Measurements from ENCODE around the gene SMYD3. TPM values are rescaled to one million over a fixed set of nuclear protein-coding genes. Genes with fewer than 3 reads are reported as not detected.

Gene SMYD3
- total and polyA plus RNA-seq, 5 donors from 2014 or later = 17.7 to 36.6 (median 28.9) TPM

DNA sequence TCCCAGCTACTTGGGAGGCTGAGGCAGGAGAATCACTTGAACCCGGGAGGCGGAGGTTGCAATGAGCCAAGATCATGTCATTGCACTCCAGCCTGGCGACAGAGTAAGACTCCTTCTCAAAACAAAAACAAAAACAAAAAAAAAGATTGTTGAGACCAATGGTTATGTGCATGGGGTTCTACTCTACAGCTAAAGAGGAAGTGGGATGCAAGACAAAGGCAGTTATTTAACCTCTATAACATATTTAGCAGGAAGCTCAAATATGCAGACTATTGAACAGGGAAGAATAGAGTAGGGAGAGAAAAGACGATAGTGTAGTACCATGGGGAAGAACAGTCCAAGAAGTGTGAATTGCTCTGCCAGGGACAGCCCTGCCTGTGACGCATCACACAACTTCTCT, 227.7 kb downstream of the SMYD3 start:
- Mint-ChIP-seq H3K27ac (no peak overlapping the region), H3K4me1 (peaks cover 0 to 7% (median 6%) of the 10 kb centered on the region in 4 donors), H3K27me3 (no peaks in the 10 kb centered on the region), H3K36me3 (peaks cover 15% of the 10 kb centered on the region), H3K4me3 (no peak overlapping the region), H3K9me3 (no peaks in the 10 kb centered on the region)
- Histone ChIP-seq H3K27me3 (ENCODE audit: control insufficient read depth, insufficient read depth, low read length) (no peaks in the 10 kb centered on the region), H3K9me3 (ENCODE audit: control insufficient read depth in 2 of 2, low read length in 2 of 2) (no peaks in the 10 kb centered on the region), H3K4me1 (ENCODE audit: control insufficient read depth, insufficient read depth, low read length, poor library complexity, severe bottlenecking) (no peaks in the 10 kb centered on the region), H3K27ac (ENCODE audit: insufficient read depth, low read length, poor library complexity, severe bottlenecking) (no peak overlapping the region), H3K4me3 (ENCODE audit: low read depth, low read length) (no peak overlapping the region), H3K36me3 (ENCODE audit: control insufficient read depth, insufficient read depth, low read length) (no peaks in the 10 kb centered on the region)
- ATAC-seq (ENCODE audit: low read depth in 2 of 2) (no peak), DNase-seq (no peak)

DNA sequence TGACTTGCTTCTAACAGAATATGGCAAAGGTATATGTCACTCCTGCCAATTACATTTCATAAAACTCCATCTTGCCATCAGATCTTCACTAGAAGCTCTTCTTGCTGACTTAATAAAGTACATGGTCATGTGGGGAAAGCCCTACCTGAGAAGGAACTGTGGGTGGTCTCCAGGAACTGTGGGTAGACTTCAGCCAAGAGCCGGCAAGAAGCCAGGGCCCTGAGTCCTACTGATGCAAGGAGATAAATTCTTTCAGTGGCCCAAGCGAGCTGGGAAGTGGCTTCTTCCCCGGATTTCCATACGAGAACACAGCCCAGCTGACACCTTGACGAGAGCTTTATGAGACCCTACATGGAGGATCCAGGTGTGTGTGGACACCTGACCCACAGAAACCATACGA, 228.7 kb downstream of the SMYD3 start:
- H3K4me1 Mint-ChIP-seq = peaks cover 0 to 3% (median under 1%) of the 10 kb centered on the region in 4 donors
- no peak for ATAC-seq (ENCODE audit: low read depth in 2 of 2)
- Histone ChIP-seq H3K4me1 (ENCODE audit: control insufficient read depth, insufficient read depth, low read length, poor library complexity, severe bottlenecking) (no peaks in the 10 kb centered on the region), H3K4me3 (ENCODE audit: low read depth, low read length) (no peak overlapping the region), H3K27me3 (ENCODE audit: control insufficient read depth, insufficient read depth, low read length) (no peaks in the 10 kb centered on the region), H3K36me3 (ENCODE audit: control insufficient read depth, insufficient read depth, low read length) (no peaks in the 10 kb centered on the region), H3K27ac (ENCODE audit: insufficient read depth, low read length, poor library complexity, severe bottlenecking) (no peak overlapping the region), H3K9me3 (ENCODE audit: control insufficient read depth in 2 of 2, low read length in 2 of 2) (no peaks in the 10 kb centered on the region)
- H3K36me3 Mint-ChIP-seq = peaks cover 19% of the 10 kb centered on the region
- no peaks in the 10 kb centered on the region for H3K27me3 Mint-ChIP-seq
- DNase-seq = no peak
- H3K27ac Mint-ChIP-seq = no peak overlapping the region
- no peak overlapping the region for H3K4me3 Mint-ChIP-seq
- H3K9me3 Mint-ChIP-seq = peaks cover 0 to 3% (median 0%) of the 10 kb centered on the region in 7 donors

DNA sequence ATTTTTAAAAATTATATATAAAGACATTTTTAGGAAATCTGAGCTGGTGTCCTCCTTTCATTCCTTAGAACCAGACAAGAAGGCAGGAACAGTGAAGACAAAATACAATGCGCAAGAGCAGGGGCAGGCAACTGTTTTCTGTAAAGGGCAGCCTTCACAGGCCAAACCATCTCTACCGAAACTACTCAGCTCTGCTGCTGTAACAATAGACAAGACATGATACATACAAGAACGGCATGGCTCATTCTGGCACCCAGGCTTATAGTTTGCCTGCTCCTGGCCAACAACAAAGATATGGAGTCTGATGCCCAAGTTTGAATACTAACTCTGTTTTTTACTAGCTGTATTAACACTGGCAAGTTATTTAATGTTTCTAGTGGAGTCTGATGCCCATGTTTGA, 232.0 kb downstream of the SMYD3 start:
- no peak for ATAC-seq (ENCODE audit: low read depth in 2 of 2)
- no peak overlapping the region for H3K4me3 Mint-ChIP-seq
- no peak overlapping the region for H3K27ac ChIP-seq (ENCODE audit: insufficient read depth, low read length, poor library complexity, severe bottlenecking)
- H3K9me3 ChIP-seq (ENCODE audit: control insufficient read depth in 2 of 2, low read length in 2 of 2) = no peaks in the 10 kb centered on the region
- H3K27me3 ChIP-seq (ENCODE audit: control insufficient read depth, insufficient read depth, low read length) = no peaks in the 10 kb centered on the region
- no peaks in the 10 kb centered on the region for H3K4me1 Mint-ChIP-seq
- H3K27me3 Mint-ChIP-seq = no peaks in the 10 kb centered on the region
- peaks cover 14% of the 10 kb centered on the region for H3K36me3 Mint-ChIP-seq
- H3K36me3 ChIP-seq (ENCODE audit: control insufficient read depth, insufficient read depth, low read length) = no peaks in the 10 kb centered on the region
- H3K27ac Mint-ChIP-seq = no peak overlapping the region
- H3K9me3 Mint-ChIP-seq = peaks cover 0 to 3% (median 0%) of the 10 kb centered on the region in 7 donors
- no peak for DNase-seq
- H3K4me3 ChIP-seq (ENCODE audit: low read depth, low read length) = no peak overlapping the region
- H3K4me1 ChIP-seq (ENCODE audit: control insufficient read depth, insufficient read depth, low read length, poor library complexity, severe bottlenecking) = no peaks in the 10 kb centered on the region

DNA sequence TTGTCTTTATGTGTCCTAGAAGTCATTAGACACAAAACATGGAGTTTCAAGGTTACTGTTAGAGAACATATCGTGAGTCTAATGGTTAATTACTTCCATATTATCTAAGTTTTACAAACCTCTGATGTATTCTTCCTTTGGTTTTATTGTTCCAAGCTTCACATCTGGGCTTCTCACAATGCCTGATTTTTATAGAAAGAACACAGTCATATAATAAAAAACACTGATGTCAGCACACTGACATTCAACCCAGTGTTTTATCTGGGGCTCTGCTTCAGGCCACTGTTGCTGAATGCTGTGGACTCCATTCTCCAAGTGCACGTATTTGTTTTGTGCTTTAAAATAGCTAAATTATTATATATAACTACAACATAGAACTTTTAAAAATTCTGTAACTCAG, 232.9 kb downstream of the SMYD3 start:
- no peaks in the 10 kb centered on the region for H3K9me3 ChIP-seq (ENCODE audit: control insufficient read depth in 2 of 2, low read length in 2 of 2)
- no peaks in the 10 kb centered on the region for H3K36me3 ChIP-seq (ENCODE audit: control insufficient read depth, insufficient read depth, low read length)
- Mint-ChIP-seq H3K4me1 (no peaks in the 10 kb centered on the region), H3K4me3 (no peak overlapping the region), H3K9me3 (peaks cover 0 to 3% (median 0%) of the 10 kb centered on the region in 7 donors), H3K27ac (no peak overlapping the region), H3K36me3 (peaks cover 14% of the 10 kb centered on the region), H3K27me3 (no peaks in the 10 kb centered on the region)
- ATAC-seq (ENCODE audit: low read depth in 2 of 2) = no peak
- no peak overlapping the region for H3K27ac ChIP-seq (ENCODE audit: insufficient read depth, low read length, poor library complexity, severe bottlenecking)
- H3K4me3 ChIP-seq (ENCODE audit: low read depth, low read length) = no peak overlapping the region
- H3K27me3 ChIP-seq (ENCODE audit: control insufficient read depth, insufficient read depth, low read length) = no peaks in the 10 kb centered on the region
- no peak for DNase-seq
- H3K4me1 ChIP-seq (ENCODE audit: control insufficient read depth, insufficient read depth, low read length, poor library complexity, severe bottlenecking) = no peaks in the 10 kb centered on the region

DNA sequence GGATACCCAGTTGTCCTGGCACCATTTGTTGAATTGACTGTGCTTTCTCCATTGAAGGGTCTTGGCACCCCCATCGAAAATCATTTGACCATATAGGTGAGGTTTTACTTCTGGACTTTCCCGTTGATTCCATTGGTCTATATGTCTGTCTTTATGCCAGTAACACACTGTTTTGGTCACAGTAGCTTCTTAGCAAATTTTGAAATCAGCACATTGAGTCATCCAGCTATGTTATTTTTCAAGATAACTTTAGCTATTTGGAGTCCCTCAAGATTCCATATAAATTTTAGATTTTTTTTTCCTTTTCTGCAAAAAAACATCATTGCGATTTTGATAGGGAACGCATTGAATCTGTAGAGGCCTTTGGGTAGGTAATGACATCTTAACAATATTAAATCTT, 235.6 kb downstream of the SMYD3 start:
- Mint-ChIP-seq H3K27ac (no peak overlapping the region), H3K9me3 (peaks cover 0 to 3% (median 0%) of the 10 kb centered on the region in 7 donors), H3K27me3 (no peaks in the 10 kb centered on the region), H3K4me1 (no peaks in the 10 kb centered on the region), H3K4me3 (no peak overlapping the region), H3K36me3 (peaks cover 9% of the 10 kb centered on the region)
- H3K27me3 ChIP-seq (ENCODE audit: control insufficient read depth, insufficient read depth, low read length) = no peaks in the 10 kb centered on the region
- H3K4me1 ChIP-seq (ENCODE audit: control insufficient read depth, insufficient read depth, low read length, poor library complexity, severe bottlenecking) = no peaks in the 10 kb centered on the region
- DNase-seq (no peak), ATAC-seq (ENCODE audit: low read depth in 2 of 2) (no peak)
- H3K4me3 ChIP-seq (ENCODE audit: low read depth, low read length) = no peak overlapping the region
- H3K27ac ChIP-seq (ENCODE audit: insufficient read depth, low read length, poor library complexity, severe bottlenecking) = no peak overlapping the region
- H3K36me3 ChIP-seq (ENCODE audit: control insufficient read depth, insufficient read depth, low read length) = no peaks in the 10 kb centered on the region
- H3K9me3 ChIP-seq (ENCODE audit: control insufficient read depth in 2 of 2, low read length in 2 of 2) = no peaks in the 10 kb centered on the region

DNA sequence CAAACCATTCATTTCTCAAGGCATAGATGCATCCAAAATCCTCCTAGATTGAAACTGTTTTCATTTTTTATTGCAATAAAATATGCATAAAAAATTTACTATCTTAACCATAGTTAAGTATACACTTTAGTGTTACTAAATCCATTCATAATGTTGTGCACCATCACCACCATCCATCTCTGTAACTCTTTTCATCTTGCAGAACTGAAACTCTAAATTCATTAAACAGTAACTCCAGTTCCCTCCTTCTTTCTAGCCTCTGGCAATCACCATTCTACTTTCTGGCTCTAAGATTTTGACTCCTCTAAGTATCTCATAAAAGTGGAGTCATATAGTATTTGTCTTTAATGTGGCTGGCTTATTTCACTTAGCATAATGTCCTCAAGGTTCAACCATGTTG, 236.8 kb downstream of the SMYD3 start:
- no peaks in the 10 kb centered on the region for H3K4me1 ChIP-seq (ENCODE audit: control insufficient read depth, insufficient read depth, low read length, poor library complexity, severe bottlenecking)
- H3K36me3 ChIP-seq (ENCODE audit: control insufficient read depth, insufficient read depth, low read length) = no peaks in the 10 kb centered on the region
- Mint-ChIP-seq H3K27ac (no peak overlapping the region), H3K36me3 (peaks cover 12% of the 10 kb centered on the region), H3K27me3 (no peaks in the 10 kb centered on the region), H3K4me3 (no peak overlapping the region), H3K4me1 (no peaks in the 10 kb centered on the region), H3K9me3 (peaks cover 0 to 3% (median 0%) of the 10 kb centered on the region in 7 donors)
- no peaks in the 10 kb centered on the region for H3K27me3 ChIP-seq (ENCODE audit: control insufficient read depth, insufficient read depth, low read length)
- ATAC-seq (ENCODE audit: low read depth in 2 of 2) = no peak
- H3K9me3 ChIP-seq (ENCODE audit: control insufficient read depth in 2 of 2, low read length in 2 of 2) = no peaks in the 10 kb centered on the region
- no peak for DNase-seq
- H3K4me3 ChIP-seq (ENCODE audit: low read depth, low read length) = no peak overlapping the region
- no peak overlapping the region for H3K27ac ChIP-seq (ENCODE audit: insufficient read depth, low read length, poor library complexity, severe bottlenecking)

DNA sequence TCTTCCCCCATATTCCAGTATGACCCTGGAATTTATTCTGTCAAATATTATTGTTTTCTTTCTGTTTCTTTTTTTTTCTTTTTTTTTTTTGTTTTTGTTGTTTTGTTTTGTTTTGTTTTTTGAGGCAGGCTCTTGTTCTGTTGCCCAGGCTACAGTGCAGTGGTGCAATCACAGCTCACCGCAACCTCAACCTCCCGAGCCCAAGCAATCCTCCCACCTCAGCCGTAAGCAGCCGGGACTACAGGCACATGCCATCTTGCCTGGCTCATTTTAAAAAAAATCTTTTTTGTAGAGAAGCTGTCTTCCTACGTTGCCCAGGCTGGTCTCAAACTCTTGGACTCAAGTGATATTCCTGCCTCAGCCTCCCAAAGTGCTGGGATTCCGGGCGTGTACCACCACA, 237.6 kb downstream of the SMYD3 start:
- no peaks in the 10 kb centered on the region for H3K9me3 ChIP-seq (ENCODE audit: control insufficient read depth in 2 of 2, low read length in 2 of 2)
- no peak overlapping the region for H3K4me3 Mint-ChIP-seq
- no peaks in the 10 kb centered on the region for H3K4me1 ChIP-seq (ENCODE audit: control insufficient read depth, insufficient read depth, low read length, poor library complexity, severe bottlenecking)
- H3K27ac Mint-ChIP-seq = no peak overlapping the region
- H3K36me3 ChIP-seq (ENCODE audit: control insufficient read depth, insufficient read depth, low read length) = no peaks in the 10 kb centered on the region
- H3K27ac ChIP-seq (ENCODE audit: insufficient read depth, low read length, poor library complexity, severe bottlenecking) = no peak overlapping the region
- H3K4me3 ChIP-seq (ENCODE audit: low read depth, low read length) = no peak overlapping the region
- ATAC-seq (ENCODE audit: low read depth in 2 of 2) (no peak), DNase-seq (no peak)
- peaks cover 0 to 3% (median 0%) of the 10 kb centered on the region in 7 donors for H3K9me3 Mint-ChIP-seq
- H3K27me3 ChIP-seq (ENCODE audit: control insufficient read depth, insufficient read depth, low read length) = no peaks in the 10 kb centered on the region
- no peaks in the 10 kb centered on the region for H3K4me1 Mint-ChIP-seq
- peaks cover 12% of the 10 kb centered on the region for H3K36me3 Mint-ChIP-seq
- no peaks in the 10 kb centered on the region for H3K27me3 Mint-ChIP-seq

DNA sequence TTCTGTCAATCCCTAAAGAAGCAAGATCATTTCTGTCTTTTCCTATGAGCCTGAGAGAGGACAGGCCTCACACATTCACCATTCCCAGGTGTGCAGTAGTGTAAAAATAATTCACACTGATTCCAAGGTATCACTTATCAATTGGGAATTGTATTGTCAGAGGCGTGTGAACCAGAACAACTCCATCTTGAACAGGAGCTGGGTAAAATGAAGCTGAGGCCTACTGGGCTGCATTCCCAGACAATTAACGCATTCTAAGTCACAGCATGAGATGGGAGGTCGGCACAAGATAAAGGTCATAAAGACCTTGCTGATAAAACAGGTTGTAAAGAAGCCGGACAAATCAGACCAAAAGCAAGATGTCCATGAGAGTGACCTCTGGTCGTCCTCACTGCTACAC, 239.2 kb downstream of the SMYD3 start:
- Mint-ChIP-seq H3K4me3 (no peak overlapping the region), H3K27me3 (no peaks in the 10 kb centered on the region), H3K36me3 (peaks cover 8% of the 10 kb centered on the region), H3K27ac (no peak overlapping the region), H3K4me1 (no peaks in the 10 kb centered on the region), H3K9me3 (no peaks in the 10 kb centered on the region)
- Histone ChIP-seq H3K27ac (ENCODE audit: insufficient read depth, low read length, poor library complexity, severe bottlenecking) (no peak overlapping the region), H3K4me3 (ENCODE audit: low read depth, low read length) (no peak overlapping the region), H3K9me3 (ENCODE audit: control insufficient read depth in 2 of 2, low read length in 2 of 2) (no peaks in the 10 kb centered on the region), H3K36me3 (ENCODE audit: control insufficient read depth, insufficient read depth, low read length) (no peaks in the 10 kb centered on the region), H3K27me3 (ENCODE audit: control insufficient read depth, insufficient read depth, low read length) (no peaks in the 10 kb centered on the region), H3K4me1 (ENCODE audit: control insufficient read depth, insufficient read depth, low read length, poor library complexity, severe bottlenecking) (no peaks in the 10 kb centered on the region)
- ATAC-seq (ENCODE audit: low read depth in 2 of 2) (no peak), DNase-seq (no peak)

Data from CD4-positive, CD25-positive, alpha-beta regulatory T cell (primary cell).